Measurements from ENCODE around the gene CPSF2. TPM values are rescaled to one million over a fixed set of nuclear protein-coding genes. Genes with fewer than 3 reads are reported as not detected.

The CPSF2 gene
- total and polyA plus RNA-seq, 10 of the 15 experiments (the other 5 are each of a cell fraction or from before 2014, with no cell fraction given), result 18.2 to 71.8 (median 47.0) TPM

DNA sequence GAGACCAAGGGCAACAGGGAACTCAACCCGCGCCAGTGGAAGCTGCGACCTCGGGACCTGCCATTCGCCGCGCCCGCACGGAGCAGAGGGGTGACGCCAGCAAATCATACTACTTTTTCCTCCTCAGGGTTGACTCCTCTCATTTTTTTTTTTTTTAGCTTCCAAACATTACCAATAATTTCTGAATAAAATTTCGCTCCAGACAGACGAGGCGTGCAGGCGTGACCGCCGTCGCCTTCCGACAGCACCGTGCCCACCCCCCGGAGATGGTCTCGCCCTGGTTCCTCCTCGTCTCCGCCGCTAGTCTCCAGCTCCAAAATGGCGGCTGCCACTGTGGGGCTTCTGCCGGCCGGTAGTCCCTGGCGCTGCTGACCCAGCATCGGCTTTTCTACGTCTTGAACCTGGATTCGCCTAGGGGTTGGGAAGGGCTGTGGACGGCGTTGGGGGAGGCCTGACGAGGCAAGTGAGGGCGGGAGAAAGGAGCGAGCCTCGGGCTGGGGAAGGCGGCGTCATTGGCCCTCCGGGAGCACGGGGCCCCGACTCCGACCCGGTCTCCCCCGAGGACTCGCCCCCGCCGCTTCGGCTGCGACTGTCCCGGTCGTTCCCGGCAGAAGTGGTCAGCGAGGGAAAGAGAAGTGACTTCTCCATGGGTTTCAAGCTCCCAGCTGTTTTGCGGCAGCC lies at the start of gene CPSF2, which contains the start of gene NDUFB1 (continued):
- TF ChIP-seq CEBPZ (IDR thresholded peaks at IDR 0.05; ENCODE audit: low read depth, low read length) (no peak), ZBTB4 (CRISPR knock-in tag; IDR thresholded peaks at IDR 0.05) (no peak), RUNX3 (IDR thresholded peaks at IDR 0.05; ENCODE audit: low read length) (peak; percentile 43; the same call in 1 of the 2 replicates), KLF5 (IDR thresholded peaks at IDR 0.05; ENCODE audit: partially characterized antibody) (peak; percentile 100), POLR2AphosphoS5 (IDR thresholded peaks at IDR 0.05; ENCODE audit: low read length) (peak; percentile 98), RELA (IDR thresholded peaks at IDR 0.05; ENCODE audit: borderline replicate concordance, partially characterized antibody) (peak; percentile 63), ZNF24 (IDR thresholded peaks at IDR 0.05) (no peak)

All from GM12878 (cell line).